Mesendoderm (in vitro differentiated cells): ENCODE results near the gene DEFB118.

Experiments
- DNase-seq: peaks from one replicate; pipeline ENCODE4 v3.0.0; 2013
- H2AK5ac ChIP-seq: 2 replicates; pipeline ENCODE4 v1.6.1; 2013; ENCODE audit warnings: low read length, inconsistent platforms
- H2BK120ac ChIP-seq: 2 replicates; pipeline ENCODE4 v1.6.1; 2013; ENCODE audit warnings: low read depth, mild to moderate bottlenecking, low read length, moderate library complexity, mixed read lengths
- H2BK15ac ChIP-seq: replicated peaks from 2 replicates; pipeline ENCODE4 v1.6.1; 2013; ENCODE audit warnings: low read depth, mild to moderate bottlenecking, moderate library complexity
- H2BK5ac ChIP-seq: 2 replicates; pipeline ENCODE4 v1.6.1; 2013; ENCODE audit warnings: low read length, inconsistent platforms
- H3K18ac ChIP-seq: 2 replicates; pipeline ENCODE4 v1.6.1; 2013; ENCODE audit warnings: mild to moderate bottlenecking, low read length, mixed read lengths
- H3K23ac ChIP-seq: one replicate; pipeline ENCODE4 v1.6.1; 2013; ENCODE audit warnings: low read length
- H3K27ac ChIP-seq: 2 replicates; pipeline ENCODE4 v1.5.1; 2013; ENCODE audit warnings: low read depth, mild to moderate bottlenecking, inconsistent platforms, low read length, moderate library complexity
- H3K27me3 ChIP-seq: 2 replicates; pipeline ENCODE4 v1.6.1; 2013; ENCODE audit warnings: low read length, control low read depth, mild to moderate bottlenecking, inconsistent platforms; ENCODE audit not compliant: insufficient read depth, poor library complexity
- H3K36me3 ChIP-seq: 2 replicates; pipeline ENCODE4 v1.6.1; 2013; ENCODE audit warnings: low read length, inconsistent platforms; ENCODE audit not compliant: control insufficient read depth, insufficient read depth
- H3K4ac ChIP-seq: one replicate; pipeline ENCODE4 v1.6.1; 2013; ENCODE audit warnings: low read depth, mild to moderate bottlenecking, low read length, moderate library complexity
- H3K4me1 ChIP-seq: 2 replicates; pipeline ENCODE4 v1.6.1; 2013; ENCODE audit warnings: low read depth, low read length, inconsistent platforms; ENCODE audit not compliant: control insufficient read depth
- H3K4me2 ChIP-seq: 2 replicates; pipeline ENCODE4 v1.6.1; 2013; ENCODE audit warnings: low read length
- H3K4me3 ChIP-seq: 2 replicates; pipeline ENCODE4 v1.5.1; 2013; ENCODE audit warnings: mild to moderate bottlenecking, low read length
- H3K56ac ChIP-seq: one replicate; pipeline ENCODE4 v1.6.1; 2013; ENCODE audit warnings: low read length
- H3K79me1 ChIP-seq: 2 replicates; pipeline ENCODE4 v1.6.1; 2013; ENCODE audit warnings: low read length, inconsistent platforms
- H3K79me2 ChIP-seq: 2 replicates; pipeline ENCODE4 v1.6.1; 2013; ENCODE audit warnings: mild to moderate bottlenecking, low read length; ENCODE audit not compliant: control insufficient read depth, insufficient read depth
- H3K9ac ChIP-seq: 2 replicates; pipeline ENCODE4 v1.6.1; 2013; ENCODE audit warnings: low read length, inconsistent platforms
- H4K5ac ChIP-seq: one replicate; pipeline ENCODE4 v1.6.1; 2013; ENCODE audit warnings: low read length
- H4K8ac ChIP-seq: one replicate; pipeline ENCODE4 v1.6.1; 2013; ENCODE audit warnings: low read depth, mild to moderate bottlenecking, control low read depth, low read length, moderate library complexity
- WGBS: extraction: QIAGEN DNeasy Blood & Tissue Kit; methylation state at CpG from one replicate; pipeline ENCODE4 v1.1.7; 2013; ENCODE audit warnings: low lambda C conversion rate, missing lambda C conversion rate; ENCODE audit not compliant: insufficient coverage; ENCODE audit errors: extremely low coverage; 5-methylcytosine and 5-hydroxymethylcytosine counted together

Gene DEFB118

GRCh38 chr20:31406115-31406514 is 37.7 kb downstream of the DEFB118 start, which contains the start of gene DEFB121:
Gene DEFB121 (minus strand): TSS chr20:31406215. CDS start chr20:31406152, 63 bp downstream.
- Histone ChIP-seq H2AK5ac (no peak within 1 kb of the TSS), H3K18ac (no peak within 1 kb of the TSS)
- no CpG with 5 or more reads among the region's 3 CpGs for WGBS

GRCh38 chr20:31410011-31410410 is 41.6 kb downstream of the DEFB118 start:
- Histone ChIP-seq H3K9ac (no peak overlapping the region), H3K4me1 (no peaks in the 10 kb centered on the region), H2BK5ac (no peak overlapping the region), H4K8ac (no peak overlapping the region), H2BK120ac (no peak overlapping the region), H3K4me3 (no peak overlapping the region), H3K79me1 (no peaks in the 10 kb centered on the region), H3K4ac (no peak overlapping the region), H4K5ac (no peak overlapping the region), H2AK5ac (no peak overlapping the region), H3K27ac (no peak overlapping the region), H3K56ac (no peak overlapping the region), H2BK15ac (no peak overlapping the region), H3K18ac (no peak overlapping the region), H3K27me3 (no peaks in the 10 kb centered on the region), H3K36me3 (no peaks in the 10 kb centered on the region), H3K79me2 (no peaks in the 10 kb centered on the region), H3K4me2 (no peak overlapping the region), H3K23ac (no peak overlapping the region)
- DNase-seq: no peak
- 100% methylated on average over 1 of the region's 1 CpG for WGBS

More at GRCh38 chr20:31406115-31406514, 37.7 kb downstream of the DEFB118 start, which contains the start of gene DEFB121:
- H3K79me2 ChIP-seq: no peaks in the 10 kb centered on the region
- H3K9ac ChIP-seq: no peak within 1 kb of the TSS
- H4K8ac ChIP-seq: no peak within 1 kb of the TSS
- H3K56ac ChIP-seq: no peak within 1 kb of the TSS
- no peaks in the 10 kb centered on the region for H3K79me1 ChIP-seq
- no peak for DNase-seq
- no peaks in the 10 kb centered on the region for H3K27me3 ChIP-seq
- no peak within 1 kb of the TSS for H4K5ac ChIP-seq
- H3K23ac ChIP-seq: no peak within 1 kb of the TSS
- no peak within 1 kb of the TSS for H3K4me2 ChIP-seq
- H2BK5ac ChIP-seq: no peak within 1 kb of the TSS
- no peak within 1 kb of the TSS for H2BK15ac ChIP-seq
- no peaks in the 10 kb centered on the region for H3K36me3 ChIP-seq
- H3K4me3 ChIP-seq: no peak within 1 kb of the TSS
- no peak within 1 kb of the TSS for H3K4ac ChIP-seq
- no peaks in the 10 kb centered on the region for H3K4me1 ChIP-seq
- H2BK120ac ChIP-seq: no peak within 1 kb of the TSS
- no peak within 1 kb of the TSS for H3K27ac ChIP-seq

GRCh38 chr20:31414381-31414780 is 46.0 kb downstream of the DEFB118 start:
- H2AK5ac ChIP-seq: no peak overlapping the region
- no peak overlapping the region for H4K8ac ChIP-seq
- no peak overlapping the region for H3K27ac ChIP-seq
- no peak overlapping the region for H3K56ac ChIP-seq
- WGBS: no CpG with 5 or more reads among the region's 6 CpGs
- no peak overlapping the region for H3K4me3 ChIP-seq
- no peak overlapping the region for H2BK5ac ChIP-seq
- no peak overlapping the region for H4K5ac ChIP-seq
- H3K9ac ChIP-seq: no peak overlapping the region
- no peak overlapping the region for H3K18ac ChIP-seq
- no peak for DNase-seq
- no peak overlapping the region for H2BK15ac ChIP-seq
- H3K4ac ChIP-seq: no peak overlapping the region
- H3K79me2 ChIP-seq: no peaks in the 10 kb centered on the region
- no peaks in the 10 kb centered on the region for H3K36me3 ChIP-seq
- H3K23ac ChIP-seq: no peak overlapping the region
- no peak overlapping the region for H2BK120ac ChIP-seq
- no peaks in the 10 kb centered on the region for H3K79me1 ChIP-seq
- no peak overlapping the region for H3K4me2 ChIP-seq
- no peaks in the 10 kb centered on the region for H3K27me3 ChIP-seq
- H3K4me1 ChIP-seq: no peaks in the 10 kb centered on the region

- H3K79me1 ChIP-seq: no peaks in the 10 kb centered on the region
- no peaks in the 10 kb centered on the region for H3K27me3 ChIP-seq
- H4K8ac ChIP-seq: no peak overlapping the region
- no peak overlapping the region for H2BK120ac ChIP-seq
- H3K4ac ChIP-seq: no peak overlapping the region
- H4K5ac ChIP-seq: no peak overlapping the region
- H3K4me2 ChIP-seq: no peak overlapping the region
- H3K36me3 ChIP-seq: no peaks in the 10 kb centered on the region
- H2AK5ac ChIP-seq: no peak overlapping the region
- no peak overlapping the region for H3K4me3 ChIP-seq
- H3K9ac ChIP-seq: no peak overlapping the region
- H2BK5ac ChIP-seq: no peak overlapping the region
- no peak for DNase-seq
- no peak overlapping the region for H3K27ac ChIP-seq
- H3K79me2 ChIP-seq: no peaks in the 10 kb centered on the region
- H3K18ac ChIP-seq: no peak overlapping the region
- WGBS: no CpG with 5 or more reads among the region's 2 CpGs
- H3K23ac ChIP-seq: no peak overlapping the region
- no peaks in the 10 kb centered on the region for H3K4me1 ChIP-seq
- no peak overlapping the region for H3K56ac ChIP-seq
- H2BK15ac ChIP-seq: no peak overlapping the region
These were observed 47.3 kb downstream of the DEFB118 start for GRCh38 chr20:31415653-31416052.

- H4K8ac ChIP-seq: no peak overlapping the region
- H4K5ac ChIP-seq: no peak overlapping the region
- no peak overlapping the region for H3K4me2 ChIP-seq
- H3K18ac ChIP-seq: no peak overlapping the region
- no peak overlapping the region for H2BK15ac ChIP-seq
- H3K4me3 ChIP-seq: no peak overlapping the region
- WGBS: no CpG with 5 or more reads among the region's 7 CpGs
- no peak overlapping the region for H2AK5ac ChIP-seq
- no peaks in the 10 kb centered on the region for H3K79me1 ChIP-seq
- no peak overlapping the region for H3K23ac ChIP-seq
- H3K4ac ChIP-seq: no peak overlapping the region
- no peak overlapping the region for H2BK120ac ChIP-seq
- H2BK5ac ChIP-seq: no peak overlapping the region
- H3K36me3 ChIP-seq: no peaks in the 10 kb centered on the region
- no peak overlapping the region for H3K27ac ChIP-seq
- no peaks in the 10 kb centered on the region for H3K27me3 ChIP-seq
- H3K56ac ChIP-seq: no peak overlapping the region
- no peak overlapping the region for H3K9ac ChIP-seq
- H3K4me1 ChIP-seq: no peaks in the 10 kb centered on the region
- H3K79me2 ChIP-seq: no peaks in the 10 kb centered on the region
- no peak for DNase-seq
These were observed 49.9 kb downstream of the DEFB118 start for GRCh38 chr20:31418307-31418706.
